Measurements from ENCODE around the gene ALDH9A1. TPM values are rescaled to one million over a fixed set of nuclear protein-coding genes. Genes with fewer than 3 reads are reported as not detected.

Gene ALDH9A1
- total and polyA plus RNA-seq, 10 of the 15 experiments (the other 5 are each of a cell fraction or from before 2014, with no cell fraction given), result 25.7 to 106 (median 36.3) TPM

GRCh38 chr1:165707984-165708706, 9.8 kb upstream of the ALDH9A1 start:
- no peaks in the 10 kb centered on the region for H4K20me1 ChIP-seq (ENCODE audit: control insufficient read depth, insufficient read depth)
- no peak overlapping the region for H3K9ac ChIP-seq (ENCODE audit: control insufficient read depth, insufficient read depth, low read length)
- POLR2A ChIA-PET, result no interaction called here
- H3K27me3 ChIP-seq (replicated peaks in 1 of 2; ENCODE audit: control insufficient read depth in 2 of 2, insufficient read depth in 2 of 2, low read length in 1 of 2), result no peaks in the 10 kb centered on the region
- no peaks in the 10 kb centered on the region for H3K4me1 ChIP-seq (ENCODE audit: control insufficient read depth, insufficient read depth, low read length)
- no peak for DNase-seq (ENCODE audit: low read depth, low spot score)
- no peak for FAIRE-seq
- 42% methylated on average over 11 of the region's 11 CpGs for WGBS (ENCODE audit: insufficient coverage, insufficient replicate concordance, low lambda C conversion rate, missing lambda C conversion rate)
- TF ChIP-seq CBX3 (IDR thresholded peaks at IDR 0.05; ENCODE audit: borderline replicate concordance, low read depth) (no peak), RBBP5 (conservative IDR thresholded peaks at IDR 0.05) (no peak), RAD21 (IDR thresholded peaks at IDR 0.05; ENCODE audit: insufficient read depth, low read depth, low read length) (no peak), SMAD5 (IDR thresholded peaks at IDR 0.05; ENCODE audit: low read depth) (no peak), BRCA1 (IDR thresholded peaks at IDR 0.05; ENCODE audit: low read depth, low read length) (no peak), YY1 (IDR thresholded peaks at IDR 0.05; ENCODE audit: low read depth, low read length) (no peak), ZBTB11 (CRISPR knock-in tag; IDR thresholded peaks at IDR 0.05) (no peak), MYC (IDR thresholded peaks at IDR 0.05; ENCODE audit: insufficient read depth, insufficient read length, insufficient replicate concordance, low read length, severe bottlenecking) (no peak), SIX5 (IDR thresholded peaks at IDR 0.05; ENCODE audit: low read depth, low read length, severe bottlenecking) (no peak), E2F8 (IDR thresholded peaks at IDR 0.05; ENCODE audit: low read depth, partially characterized antibody) (no peak), MYB (IDR thresholded peaks at IDR 0.05; ENCODE audit: borderline replicate concordance, low read depth, low read length) (no peak), ATF3 (IDR thresholded peaks at IDR 0.05; ENCODE audit: borderline replicate concordance, extremely low read depth, low read depth, low read length) (no peak), USF2 (IDR thresholded peaks at IDR 0.05; ENCODE audit: borderline replicate concordance, low read depth, low read length) (no peak), ATF7 (IDR thresholded peaks at IDR 0.05; ENCODE audit: low read depth) (no peak), SREBF2 (IDR thresholded peaks at IDR 0.05; ENCODE audit: low read length) (no peak)
- no peak overlapping the region for H3K4me3 ChIP-seq
- RAD21 ChIA-PET (ENCODE audit: unreplicated experiment), result interaction anchor here (1.6 kb wide), 1 partner anchor 10 kb away, joined by 4 read pairs; the partner anchor contains the start of gene ALDH9A1
- ATAC-seq, result no peak
- H3K79me2 ChIP-seq (ENCODE audit: control insufficient read depth, insufficient read depth, low read length), result no peaks in the 10 kb centered on the region
- no TSS peak for BruUV-seq (replicated peaks)
- H3K9me3 ChIP-seq (replicated peaks; ENCODE audit: control insufficient read depth, insufficient read depth, low read length), result no peaks in the 10 kb centered on the region
- SMC1A ChIA-PET (ENCODE audit: uncharacterized antibody, unreplicated experiment), result interaction anchor here (0.9 to 1.0 kb wide), 2 partner anchors 10 to 21 kb away, joined by 3 to 4 read pairs; no protein-coding TSS in a partner anchor
- no peaks in the 10 kb centered on the region for H3K36me3 ChIP-seq (ENCODE audit: control insufficient read depth in 2 of 2, insufficient read depth in 2 of 2, low read length in 1 of 2)
- intact Hi-C loops (cut with micrococcal nuclease; ENCODE audit: unreplicated experiment) (no loop called here), in situ Hi-C loops (cut with MboI) (loop anchor here (25.0 kb wide), 1 partner anchor 779 kb away; no protein-coding TSS in a partner anchor)
- no peak overlapping the region for H3K27ac ChIP-seq (ENCODE audit: control insufficient read depth, insufficient read depth)
- CTCF ChIA-PET, result interaction anchor here (1.3 kb wide), 1 partner anchor 12 kb away, joined by 3 read pairs; no protein-coding TSS in a partner anchor
- no peak overlapping the region for H2AFZ ChIP-seq (ENCODE audit: control insufficient read depth, low read depth, low read length)
- no peak overlapping the region for H3K4me2 ChIP-seq (ENCODE audit: control insufficient read depth, insufficient read depth)

All from GM12878 (cell line).